HG03025 (cell line): ENCODE data around the gene KRT33B.
"Not testable (repeated sequence)": the region's sequence is repeated elsewhere in the genome, so short reads cannot be mapped to it uniquely, and the experiment has no call there.

Experiments
- ATAC-seq: cut with Tn5 transposase; IDR thresholded peaks from one replicate; pipeline ENCODE4 v1.9.1; 2021; ENCODE audit warnings: mild to moderate bottlenecking, moderate library complexity; ENCODE audit not compliant: unreplicated experiment, low FRiP score

Gene KRT33B

GRCh38 chr17:41351177-41351576 is 18.4 kb downstream of the KRT33B start:
- ATAC-seq, result no peak

- not testable (repeated sequence) for ATAC-seq
These were observed 19.2 kb downstream of the KRT33B start, which contains the start of gene KRT33A for GRCh38 chr17:41350381-41350878. Gene KRT33A (minus strand): TSS chr17:41350828. CDS start chr17:41350767, 61 bp downstream.

GRCh38 chr17:41347869-41348760 is 21.5 kb downstream of the KRT33B start:
- no peak for ATAC-seq

- ATAC-seq, result not testable (repeated sequence)
These were observed 23.2 kb downstream of the KRT33B start for GRCh38 chr17:41346421-41346820.

GRCh38 chr17:41345992-41346391 is 23.6 kb downstream of the KRT33B start:
- no peak for ATAC-seq

GRCh38 chr17:41343029-41343428 is 26.6 kb downstream of the KRT33B start:
- ATAC-seq, result no peak

- no peak for ATAC-seq
These were observed 28.4 kb downstream of the KRT33B start for GRCh38 chr17:41340934-41341861.

GRCh38 chr17:41340494-41340893 is 29.1 kb downstream of the KRT33B start:
- ATAC-seq, result no peak

GRCh38 chr17:41339571-41340172 is 29.9 kb downstream of the KRT33B start:
- no peak for ATAC-seq

- no peak for ATAC-seq
These were observed 30.6 kb downstream of the KRT33B start for GRCh38 chr17:41338961-41339485.

GRCh38 chr17:41335747-41336146 is 33.9 kb downstream of the KRT33B start:
- ATAC-seq, result no peak

- no peak for ATAC-seq
These were observed 35.0 kb downstream of the KRT33B start for GRCh38 chr17:41334385-41335305.

- no peak for ATAC-seq
These were observed 35.8 kb downstream of the KRT33B start for GRCh38 chr17:41333836-41334235.

- no peak for ATAC-seq
These were observed 36.5 kb downstream of the KRT33B start for GRCh38 chr17:41333098-41333497.

- no peak for ATAC-seq
These were observed 37.4 kb downstream of the KRT33B start for GRCh38 chr17:41332239-41332638.

GRCh38 chr17:41331606-41332005 is 38.0 kb downstream of the KRT33B start:
- ATAC-seq, result no peak

- no peak for ATAC-seq
These were observed 40.2 kb downstream of the KRT33B start for GRCh38 chr17:41329279-41329948.

GRCh38 chr17:41328207-41328606 is 41.4 kb downstream of the KRT33B start:
- no peak for ATAC-seq
